ENCODE measurements around the gene BNC2. TPM values are rescaled to one million over a fixed set of nuclear protein-coding genes. Genes with fewer than 3 reads are reported as not detected.

Gene BNC2
- total RNA-seq, 1 experiment from 2014 or later, result not detected

- TF ChIP-seq CTCF (IDR thresholded peaks at IDR 0.05; ENCODE audit: unreplicated experiment), result no peak
- Mint-ChIP-seq H3K4me1 (ENCODE audit: low read depth, unreplicated experiment) (no peaks in the 10 kb centered on the region), H3K27ac (ENCODE audit: unreplicated experiment) (no peak overlapping the region), H3K36me3 (ENCODE audit: insufficient read depth, unreplicated experiment) (no peaks in the 10 kb centered on the region), H3K4me3 (ENCODE audit: low read depth, unreplicated experiment) (no peak overlapping the region), H3K9me3 (ENCODE audit: low read depth, unreplicated experiment) (no peaks in the 10 kb centered on the region), H3K27me3 (ENCODE audit: unreplicated experiment) (no peaks in the 10 kb centered on the region)
- BruUV-seq (replicated peaks), result no TSS peak
- CTCF ChIA-PET, result interaction anchor here (0.6 to 0.8 kb wide), 2 partner anchors 15 to 1677 kb away, joined by 4 read pairs; no protein-coding TSS in a partner anchor
- no peak for DNase-seq
- intact Hi-C loops (cut with micrococcal nuclease; ENCODE audit: unreplicated experiment), result no loop called here
Measured at GRCh38 chr9:16811987-16812685, 58.3 kb downstream of the BNC2 start.

- CTCF ChIA-PET, result no interaction called here
- Mint-ChIP-seq H3K9me3 (ENCODE audit: low read depth, unreplicated experiment) (no peaks in the 10 kb centered on the region), H3K36me3 (ENCODE audit: insufficient read depth, unreplicated experiment) (no peaks in the 10 kb centered on the region), H3K27ac (ENCODE audit: unreplicated experiment) (no peak overlapping the region), H3K4me1 (ENCODE audit: low read depth, unreplicated experiment) (no peaks in the 10 kb centered on the region), H3K4me3 (ENCODE audit: low read depth, unreplicated experiment) (no peak overlapping the region), H3K27me3 (ENCODE audit: unreplicated experiment) (no peaks in the 10 kb centered on the region)
- no peak for TF ChIP-seq CTCF (IDR thresholded peaks at IDR 0.05; ENCODE audit: unreplicated experiment)
- no peak for DNase-seq
- intact Hi-C loops (cut with micrococcal nuclease; ENCODE audit: unreplicated experiment), result no loop called here
- BruUV-seq (replicated peaks), result no TSS peak
Measured at GRCh38 chr9:16809912-16810610, 60.4 kb downstream of the BNC2 start.

GRCh38 chr9:16806674-16807073, 63.8 kb downstream of the BNC2 start:
- intact Hi-C loops (cut with micrococcal nuclease; ENCODE audit: unreplicated experiment), result no loop called here
- no peak for TF ChIP-seq CTCF (IDR thresholded peaks at IDR 0.05; ENCODE audit: unreplicated experiment)
- no TSS peak for BruUV-seq (replicated peaks)
- Mint-ChIP-seq H3K4me3 (ENCODE audit: low read depth, unreplicated experiment) (no peak overlapping the region), H3K27ac (ENCODE audit: unreplicated experiment) (no peak overlapping the region), H3K27me3 (ENCODE audit: unreplicated experiment) (no peaks in the 10 kb centered on the region), H3K4me1 (ENCODE audit: low read depth, unreplicated experiment) (no peaks in the 10 kb centered on the region), H3K9me3 (ENCODE audit: low read depth, unreplicated experiment) (no peaks in the 10 kb centered on the region), H3K36me3 (ENCODE audit: insufficient read depth, unreplicated experiment) (no peaks in the 10 kb centered on the region)
- CTCF ChIA-PET, result no interaction called here
- DNase-seq, result no peak

GRCh38 chr9:16803648-16804047, 66.8 kb downstream of the BNC2 start:
- CTCF ChIA-PET, result no interaction called here

More at GRCh38 chr9:16803648-16804047, 66.8 kb downstream of the BNC2 start:
- Mint-ChIP-seq H3K9me3 (ENCODE audit: low read depth, unreplicated experiment) (no peaks in the 10 kb centered on the region), H3K27me3 (ENCODE audit: unreplicated experiment) (no peaks in the 10 kb centered on the region), H3K27ac (ENCODE audit: unreplicated experiment) (no peak overlapping the region), H3K4me1 (ENCODE audit: low read depth, unreplicated experiment) (no peaks in the 10 kb centered on the region), H3K36me3 (ENCODE audit: insufficient read depth, unreplicated experiment) (no peaks in the 10 kb centered on the region), H3K4me3 (ENCODE audit: low read depth, unreplicated experiment) (no peak overlapping the region)
- no TSS peak for BruUV-seq (replicated peaks)
- no peak for TF ChIP-seq CTCF (IDR thresholded peaks at IDR 0.05; ENCODE audit: unreplicated experiment)
- intact Hi-C loops (cut with micrococcal nuclease; ENCODE audit: unreplicated experiment), result no loop called here
- DNase-seq, result no peak

All from Calu3 (cell line).